GM12864 (cell line): ENCODE data around the gene UBE3D.
"Not testable (repeated sequence)": the region's sequence is repeated elsewhere in the genome, so short reads cannot be mapped to it uniquely, and the experiment has no call there.

Experiments
- DNase-seq: peaks from one replicate; pipeline ENCODE4 v3.0.0-alpha.2; 2011; ENCODE audit warnings: low read depth
- H3K4me3 ChIP-seq: 2 replicates; pipeline ENCODE4 v1.5.1; 2011; ENCODE audit warnings: mild to moderate bottlenecking, low read depth, low read length, control low read depth
- CTCF ChIP-seq: IDR thresholded peaks from 2 replicates; pipeline ENCODE4 v1.5.1; 2011; ENCODE audit warnings: low read depth, mild to moderate bottlenecking, moderate library complexity, low read length, control low read depth, inconsistent platforms; ENCODE audit errors: missing control alignments

The UBE3D gene

GRCh38 chr6:82955841-82956240 is 109.8 kb downstream of the UBE3D start:
- TF ChIP-seq CTCF: no peak
- no peak overlapping the region for H3K4me3 ChIP-seq
- DNase-seq: no peak

GRCh38 chr6:82954937-82955577 is 110.6 kb downstream of the UBE3D start:
- no peak overlapping the region for H3K4me3 ChIP-seq
- peak; percentile 1 for DNase-seq
- TF ChIP-seq CTCF: no peak

- DNase-seq: no peak
- TF ChIP-seq CTCF: no peak
- no peak overlapping the region for H3K4me3 ChIP-seq
Measured at GRCh38 chr6:82954356-82954755, 111.3 kb downstream of the UBE3D start.

GRCh38 chr6:82953871-82954270 is 111.8 kb downstream of the UBE3D start:
- DNase-seq: no peak
- H3K4me3 ChIP-seq: no peak overlapping the region
- no peak for TF ChIP-seq CTCF

- no peak for TF ChIP-seq CTCF
- no peak for DNase-seq
- no peak overlapping the region for H3K4me3 ChIP-seq
Measured at GRCh38 chr6:82951935-82952334, 113.7 kb downstream of the UBE3D start.

- no peak for TF ChIP-seq CTCF
- no peak for DNase-seq
- no peak overlapping the region for H3K4me3 ChIP-seq
Measured at GRCh38 chr6:82951389-82951788, 114.3 kb downstream of the UBE3D start.

- DNase-seq, H3K4me3 ChIP-seq: not testable (repeated sequence)
Measured at GRCh38 chr6:82930915-82931314, 134.7 kb downstream of the UBE3D start.
